HL-60/S4 treated with retinoic acid at 250 ng/mL for 4 days and 3 days (cell line): ENCODE results near the gene SLC17A7.

ENCODE experiments used
- in situ Hi-C: fragments of 300-500 bp; cut with MboI; formaldehyde crosslinking; loops from 2 replicates; pipeline ENCODE4 v1.7.0; 2022; ENCODE audit warnings: low sequenced_read_pairs

Gene SLC17A7

GRCh38 chr19:49411681-49412326 lies 29.5 kb downstream of the SLC17A7 start:
- in situ Hi-C loops, result no loop called here

- in situ Hi-C loops, result no loop called here
Measured at GRCh38 chr19:49409441-49410029, 31.8 kb downstream of the SLC17A7 start.

GRCh38 chr19:49408816-49409440 lies 32.4 kb downstream of the SLC17A7 start:
- in situ Hi-C loops, result no loop called here

GRCh38 chr19:49407482-49408015 lies 33.8 kb downstream of the SLC17A7 start:
- in situ Hi-C loops, result no loop called here

- in situ Hi-C loops, result no loop called here
Measured at GRCh38 chr19:49407079-49407478, 34.2 kb downstream of the SLC17A7 start.

GRCh38 chr19:49403404-49404187 lies 37.7 kb downstream of the SLC17A7 start:
- in situ Hi-C loops, result no loop called here

- in situ Hi-C loops, result no loop called here
Measured at GRCh38 chr19:49400029-49400428, 41.3 kb downstream of the SLC17A7 start.

- in situ Hi-C loops, result no loop called here
Measured at GRCh38 chr19:49398931-49399330, 42.4 kb downstream of the SLC17A7 start.

GRCh38 chr19:49398001-49398615 lies 43.2 kb downstream of the SLC17A7 start:
- in situ Hi-C loops, result no loop called here

GRCh38 chr19:49396738-49397505 lies 44.4 kb downstream of the SLC17A7 start:
- in situ Hi-C loops, result no loop called here

- in situ Hi-C loops, result no loop called here
Measured at GRCh38 chr19:49395581-49396407, 45.5 kb downstream of the SLC17A7 start.

GRCh38 chr19:49393881-49394280 lies 47.4 kb downstream of the SLC17A7 start:
- in situ Hi-C loops, result loop anchor here (5.0 kb wide), 1 partner anchor 48 kb away; the partner anchor contains the start of gene SLC17A7

GRCh38 chr19:49391581-49392399 lies 49.5 kb downstream of the SLC17A7 start:
- in situ Hi-C loops, result loop anchor here (5.0 kb wide), 1 partner anchor 51 kb away; the partner anchor contains the start of gene SLC17A7

GRCh38 chr19:49390929-49391359 lies 50.4 kb downstream of the SLC17A7 start:
- in situ Hi-C loops, result loop anchor here (5.0 kb wide), 1 partner anchor 51 kb away; the partner anchor contains the start of gene SLC17A7

GRCh38 chr19:49390131-49390928 lies 51.0 kb downstream of the SLC17A7 start:
- in situ Hi-C loops, result loop anchor here (5.0 kb wide), 1 partner anchor 52 kb away; the partner anchor contains the start of gene SLC17A7

GRCh38 chr19:49389406-49389805 lies 51.9 kb downstream of the SLC17A7 start:
- in situ Hi-C loops, result no loop called here

- in situ Hi-C loops, result no loop called here
Measured at GRCh38 chr19:49387936-49388372, 53.4 kb downstream of the SLC17A7 start, which contains the start of gene KASH5. Gene KASH5, plus strand, starts transcription at chr19:49388249. Its CDS starts 2,635 bp downstream, at chr19:49390884.
